ENCODE results near the gene CNTNAP2. TPM values are rescaled to one million over a fixed set of nuclear protein-coding genes. Genes with fewer than 3 reads are reported as not detected.

CNTNAP2 gene
- total and polyA plus RNA-seq, 2 of the 4 experiments (the other 2 are of a cell fraction), result not detected

GRCh38 chr7:148400101-148400500 lies 2283.5 kb downstream of the CNTNAP2 start:
- H3K27ac ChIP-seq (ENCODE audit: insufficient read depth, low read length), result no peak overlapping the region
- BruUV-seq (replicated peaks), result no TSS peak
- no peak overlapping the region for H3K18ac ChIP-seq (ENCODE audit: low read depth, low read length)
- ChIA-PET CTCF (no interaction called here), POLR2A (ENCODE audit: unreplicated experiment) (no interaction called here)
- H3K4ac ChIP-seq (ENCODE audit: low read depth, low read length), result no peak overlapping the region
- H3K9ac ChIP-seq (ENCODE audit: low read depth, low read length), result no peak overlapping the region
- intact Hi-C loops (cut with micrococcal nuclease), result no loop called here
- H3K14ac ChIP-seq (replicated peaks; ENCODE audit: low read depth, low read length), result no peak overlapping the region
- no peak overlapping the region for H3K4me3 ChIP-seq (ENCODE audit: insufficient read depth, low read depth, low read length)
- H3K23ac ChIP-seq (ENCODE audit: low read depth, low read length), result no peak overlapping the region
- no peak overlapping the region for H4K91ac ChIP-seq (ENCODE audit: insufficient read depth, low read depth, low read length)
- H3K27me3 ChIP-seq (ENCODE audit: control insufficient read depth, insufficient read depth, low read length), result no peaks in the 10 kb centered on the region
- no peak for ATAC-seq (ENCODE audit: low read depth)
- H2AK9ac ChIP-seq (replicated peaks; ENCODE audit: low read depth, low read length, poor library complexity), result no peak overlapping the region
- H3K9me1 ChIP-seq (ENCODE audit: insufficient read depth, low read length), result no peaks in the 10 kb centered on the region
- H4K20me1 ChIP-seq (ENCODE audit: insufficient read depth, low read length), result no peaks in the 10 kb centered on the region
- no peak overlapping the region for H4K8ac ChIP-seq (ENCODE audit: low read depth in 2 of 2, low read length in 2 of 2)
- no peaks in the 10 kb centered on the region for H3K4me1 ChIP-seq (ENCODE audit: control insufficient read depth, insufficient read depth, low read length)
- no peak overlapping the region for H3K56ac ChIP-seq (ENCODE audit: extremely low read depth, insufficient read depth, low read length)
- no peak overlapping the region for H2BK20ac ChIP-seq (ENCODE audit: low read depth, low read length)
- no peak overlapping the region for H2BK5ac ChIP-seq (ENCODE audit: low read depth, low read length, poor library complexity, severe bottlenecking)
- dilution Hi-C loops (cut with HindIII; ENCODE audit: low sequenced_read_pairs, unreplicated experiment), result no loop called here
- no peak for TF ChIP-seq CHD1 (IDR thresholded peaks at IDR 0.05; ENCODE audit: low read depth, low read length)
- 76% methylated on average over 6 of the region's 14 CpGs; no CpG with 5 or more reads in 1 of the 2 experiments for WGBS, 2 experiments (ENCODE audit: extremely low coverage in 2 of 2, insufficient read length in 1 of 2)
- H3K9me3 ChIP-seq (ENCODE audit: control insufficient read depth, insufficient read depth, low read length), result peaks cover 17% of the 10 kb centered on the region
- H2AK5ac ChIP-seq (ENCODE audit: low read depth, low read length), result no peak overlapping the region
- H2BK15ac ChIP-seq (ENCODE audit: low read depth, low read length), result no peak overlapping the region
- DNase-seq, result no peak
- no peak overlapping the region for H2BK120ac ChIP-seq (ENCODE audit: low read depth, low read length)
- H3K79me1 ChIP-seq (ENCODE audit: low read depth in 1 of 2, low read length in 2 of 2), result no peaks in the 10 kb centered on the region
- H4K5ac ChIP-seq (ENCODE audit: low read depth, low read length), result no peak overlapping the region
- in situ Hi-C loops (cut with MboI; ENCODE audit: low sequenced_read_pairs), result no loop called here
- H2AFZ ChIP-seq (replicated peaks; ENCODE audit: low read length, poor library complexity), result no peak overlapping the region
- H3K4me2 ChIP-seq (ENCODE audit: low read depth, low read length), result no peak overlapping the region
- H3K36me3 ChIP-seq (ENCODE audit: control insufficient read depth, insufficient read depth, low read length), result no peaks in the 10 kb centered on the region
